Psoas muscle (tissue), 8 donors: ENCODE results near the gene SUSD5. TPM values are rescaled to one million over a fixed set of nuclear protein-coding genes. Genes with fewer than 3 reads are reported as not detected.
"Not testable (repeated sequence)": the region's sequence is repeated elsewhere in the genome, so short reads cannot be mapped to it uniquely, and the experiment has no call there.

Experiments used
- ATAC-seq, 4 donors: fragments of 200-7000 bp; cut with Tn5 transposase; one replicate each; pipeline ENCODE4 v1.9.1; 2020; ENCODE audit warnings: moderate library complexity in 3 of 4, mild to moderate bottlenecking in 2 of 4
- DNase-seq, 2 donors: peaks; one replicate each; pipeline ENCODE4 v3.0.0-alpha.2; 2020
- H3K27ac ChIP-seq: fragments of 200-600 bp; one replicate; pipeline ENCODE4 v1.8.0; 2022
- H3K27me3 ChIP-seq, 3 donors: fragments of 200-600 bp in 1 of 3; one replicate each; pipeline versions ENCODE4 v1.6.1 to v1.8.0; 2013 to 2022; ENCODE audit warnings: low read length in 2 of 3, mild to moderate bottlenecking in 2 of 3, moderate library complexity in 1 of 3; ENCODE audit not compliant: insufficient read depth in 3 of 3
- H3K36me3 ChIP-seq, 2 donors: fragments of 200-600 bp in 1 of 2; one replicate each; pipeline versions ENCODE4 v1.6.1 to v1.8.0; 2013 to 2022; ENCODE audit warnings: low read depth in 1 of 2, mild to moderate bottlenecking in 1 of 2, moderate library complexity in 1 of 2; ENCODE audit not compliant: insufficient read depth in 1 of 2
- H3K4me1 ChIP-seq: fragments of 200-600 bp; one replicate; pipeline ENCODE4 v1.8.0; 2022
- H3K4me3 ChIP-seq: fragments of 200-600 bp; one replicate; pipeline ENCODE4 v1.8.0; 2022; ENCODE audit warnings: mild to moderate bottlenecking
- H3K9me3 ChIP-seq: fragments of 200-600 bp; one replicate; pipeline ENCODE4 v1.8.0; 2022
- CTCF ChIP-seq: fragments of 200-600 bp; IDR thresholded peaks from one replicate; pipeline ENCODE4 v1.8.0; 2022; ENCODE audit warnings: antibody characterized with exemption
- WGBS, 3 donors: extraction: QIAGEN DNeasy Blood & Tissue Kit; methylation state at CpG; one replicate each; pipeline versions ENCODE4 v1.1.6 to v1.1.7; 2013; 5-methylcytosine and 5-hydroxymethylcytosine counted together
- intact Hi-C, 2 donors: fragments of 100-400 bp; cut with DNase I; formaldehyde crosslinking; loops; one replicate each; pipeline versions ENCODE4 v1.11.0 to v1.14.2; 2022
- polyA plus RNA-seq, 3 donors: library from polyadenylated mRNA; stranded (reverse); fragments of 200-250 nt; gene quantifications; one replicate each; pipeline ENCODE4 v1.2.3, GENCODE V29; 2013
- total RNA-seq, 4 donors: library from RNA; stranded (reverse); fragmentation: NEBNext Ultra II Directional in 2 of 4; extraction: Animal tissue kit (Norgen Biotek cat#: 25700) in 2 of 4; gene quantifications; one replicate each; pipeline versions ENCODE4 v1.2.1 to v1.2.4, GENCODE V29; 2021 to 2023
- donor health status: healthy with polysubstance abuse.
- donor health status: DM: no; HTN: no; CAD: no; lungs with moderate emphysema.
- donor health status: Bipolar disorder and iron deficiency.
- donor health status: healthy.
- donor health status: DM: yes; HTN: yes; CAD: no.
- donor health status: DM: no; HTN: no; CAD: no.
- donor health status: DM: no; HTN: no; CAD: no.
- donor health status: DM: yes; HTN: yes; CAD: no.

Gene SUSD5
- total and polyA plus RNA-seq, 7 donors: 0.30 to 2.0 (median 0.71) TPM

- peak; percentile 78 to 85 for DNase-seq
- peak overlapping the region; percentile 92 for H3K27ac ChIP-seq
- H3K27me3 ChIP-seq: no peaks in the 10 kb centered on the region
- intact Hi-C loops: loop anchor here in 1 of 2 donors (10.0 kb wide), 1 partner anchor 320 kb away; no protein-coding TSS in a partner anchor
- peaks cover 0 to 4% of the 10 kb centered on the region in 2 donors for H3K36me3 ChIP-seq
- 39 to 53% (median 41%) methylated on average over 13 of the region's 13 CpGs for WGBS, 3 donors
- H3K9me3 ChIP-seq: no peaks in the 10 kb centered on the region
- no peak for TF ChIP-seq CTCF
- peak; percentile 80 to 88 (median 82) for ATAC-seq
- H3K4me3 ChIP-seq: peak overlapping the region; percentile 89
- peaks cover 7% of the 10 kb centered on the region for H3K4me1 ChIP-seq
Measured at GRCh38 chr3:33115024-33115768, 103.4 kb downstream of the SUSD5 start.

- H3K27ac ChIP-seq: peak overlapping the region; percentile 92
- no peak for TF ChIP-seq CTCF
- intact Hi-C loops: loop anchor here in 1 of 2 donors (10.0 kb wide), 1 partner anchor 320 kb away; no protein-coding TSS in a partner anchor
- no peaks in the 10 kb centered on the region for H3K27me3 ChIP-seq
- WGBS, 3 donors: 48 to 55% (median 48%) methylated on average over 14 of the region's 14 CpGs
- H3K9me3 ChIP-seq: no peaks in the 10 kb centered on the region
- peaks cover 7% of the 10 kb centered on the region for H3K4me1 ChIP-seq
- ATAC-seq: peak in 1 of 4 donors; percentile 3
- peak overlapping the region; percentile 89 for H3K4me3 ChIP-seq
- H3K36me3 ChIP-seq: no peaks in the 10 kb centered on the region
- no peak for DNase-seq
Measured at GRCh38 chr3:33114622-33115023, 104.0 kb downstream of the SUSD5 start.

GRCh38 chr3:33113772-33114621, 104.6 kb downstream of the SUSD5 start, which contains the start of gene CRTAP:
TSS of gene CRTAP (plus strand) at chr3:33114014. CDS start at chr3:33114078, 64 bp downstream.
- Histone ChIP-seq H3K27me3 (no peaks in the 10 kb centered on the region), H3K9me3 (no peaks in the 10 kb centered on the region), H3K27ac (peak within 1 kb of the TSS; percentile 92), H3K4me3 (peak within 1 kb of the TSS; percentile 89), H3K36me3 (no peaks in the 10 kb centered on the region), H3K4me1 (peaks cover 7% of the 10 kb centered on the region)
- DNase-seq (peak; percentile 97), ATAC-seq (peak; percentile 90 to 94 (median 92))
- intact Hi-C loops: loop anchor here in 1 of 2 donors (1.0 to 10.0 kb wide), 2 partner anchors 17 to 321 kb away; partner anchors contain the start of genes GLB1 and TMPPE
- no peak for TF ChIP-seq CTCF
- WGBS, 3 donors: 0% methylated on average over 55 to 98 of the region's 98 CpGs

- no peak overlapping the region for H3K27ac ChIP-seq
- TF ChIP-seq CTCF: no peak
- ATAC-seq (no peak), DNase-seq (no peak)
- H3K4me3 ChIP-seq: no peak overlapping the region
- WGBS, 3 donors: 96 to 97% (median 97%) methylated on average over 8 of the region's 8 CpGs
- intact Hi-C loops: loop anchor here in 1 of 2 donors (10.0 kb wide), 1 partner anchor 323 kb away; no protein-coding TSS in a partner anchor
- no peaks in the 10 kb centered on the region for H3K36me3 ChIP-seq
- no peaks in the 10 kb centered on the region for H3K9me3 ChIP-seq
- H3K4me1 ChIP-seq: peaks cover 7% of the 10 kb centered on the region
- H3K27me3 ChIP-seq: no peaks in the 10 kb centered on the region
Measured at GRCh38 chr3:33111581-33111980, 107.0 kb downstream of the SUSD5 start.

GRCh38 chr3:33106854-33107253, 111.8 kb downstream of the SUSD5 start:
- H3K27me3 ChIP-seq, DNase-seq, H3K9me3 ChIP-seq, H3K27ac ChIP-seq, ATAC-seq, H3K36me3 ChIP-seq, intact Hi-C loops, H3K4me3 ChIP-seq, H3K4me1 ChIP-seq: not testable (repeated sequence)
- WGBS, 3 donors: 84 to 98% (median 92%) methylated on average over 2 of the region's 2 CpGs
